HL-60/S4 treated with retinoic acid at 250 ng/mL for 4 days and 3 days (cell line): Measurements from ENCODE around the gene GLRX3.
"Not testable (repeated sequence)": the region's sequence is repeated elsewhere in the genome, so short reads cannot be mapped to it uniquely, and the experiment has no call there.

Experiments
- in situ Hi-C: fragments of 300-500 bp; cut with MboI; formaldehyde crosslinking; loops from 2 replicates; pipeline ENCODE4 v1.7.0; 2022; ENCODE audit warnings: low sequenced_read_pairs

Gene GLRX3

DNA sequence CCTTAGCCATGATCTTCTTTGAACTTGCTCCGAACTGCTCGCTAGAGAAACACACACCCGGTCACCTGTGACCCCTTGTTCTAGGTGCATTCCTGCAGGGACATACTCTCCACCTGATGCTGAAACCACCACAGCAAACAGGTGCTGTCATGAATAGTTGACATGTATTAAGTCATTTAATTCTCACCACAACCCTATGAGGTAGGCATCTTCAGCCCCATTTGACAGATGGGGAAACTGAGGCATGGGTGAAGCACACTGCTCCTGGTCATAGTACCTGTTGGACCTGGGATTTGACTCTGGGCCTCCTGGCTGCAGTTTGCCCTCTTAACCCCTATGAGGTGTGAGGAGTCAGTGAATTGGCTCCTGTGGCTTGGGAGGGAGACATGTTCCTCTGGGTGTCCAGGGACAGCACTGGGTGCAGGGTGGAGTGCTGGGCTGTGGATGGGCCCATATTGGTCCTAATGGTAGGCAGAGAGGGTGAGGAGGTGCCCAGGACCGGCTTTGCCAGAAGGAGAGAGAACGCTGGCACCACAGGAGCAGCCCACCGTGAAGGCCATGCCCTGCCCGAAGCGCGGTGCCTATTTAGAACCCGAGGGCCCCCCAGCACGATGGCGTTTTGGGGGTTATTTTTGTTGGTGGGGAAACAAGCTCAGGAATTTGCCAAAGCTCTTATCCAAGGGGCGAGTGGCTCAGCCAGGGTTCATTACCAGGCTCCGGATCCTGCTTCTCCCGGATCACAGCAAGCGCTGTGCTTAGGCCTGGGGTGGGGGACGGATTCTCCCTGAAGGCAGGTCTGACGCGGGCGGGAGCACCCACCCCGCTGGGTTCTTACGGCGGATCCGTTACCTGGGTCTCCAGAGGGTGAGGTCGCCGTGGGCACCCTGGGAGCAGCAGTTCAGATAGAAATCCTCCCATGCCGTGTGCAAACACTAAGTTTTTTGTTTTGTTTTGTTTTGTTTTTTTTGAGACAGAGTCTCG is 52.3 kb downstream of the GLRX3 start:
- in situ Hi-C loops: no loop called here

DNA sequence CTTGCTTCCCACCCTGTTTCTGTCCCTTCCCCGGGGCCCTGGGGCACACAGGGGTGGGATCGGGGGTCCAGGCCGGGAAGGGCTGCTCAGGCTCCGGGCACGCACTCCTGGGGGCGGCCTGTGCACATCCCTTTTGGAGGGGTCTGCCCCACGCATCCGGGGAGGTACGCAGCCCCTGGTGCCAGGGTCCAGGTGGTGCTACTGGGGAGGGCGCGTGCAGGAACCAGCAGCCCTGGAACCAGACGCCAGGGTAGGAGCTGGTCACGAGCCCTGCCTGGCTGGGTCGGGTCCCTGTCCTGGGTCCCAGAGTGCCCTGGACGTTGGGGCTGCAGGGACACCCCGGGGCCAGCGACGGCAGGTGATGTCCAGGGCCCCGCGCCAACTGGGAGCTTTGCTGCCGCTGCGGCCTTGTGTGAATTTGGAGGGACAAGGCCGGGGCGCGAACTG is 53.4 kb downstream of the GLRX3 start:
- in situ Hi-C loops: no loop called here

DNA sequence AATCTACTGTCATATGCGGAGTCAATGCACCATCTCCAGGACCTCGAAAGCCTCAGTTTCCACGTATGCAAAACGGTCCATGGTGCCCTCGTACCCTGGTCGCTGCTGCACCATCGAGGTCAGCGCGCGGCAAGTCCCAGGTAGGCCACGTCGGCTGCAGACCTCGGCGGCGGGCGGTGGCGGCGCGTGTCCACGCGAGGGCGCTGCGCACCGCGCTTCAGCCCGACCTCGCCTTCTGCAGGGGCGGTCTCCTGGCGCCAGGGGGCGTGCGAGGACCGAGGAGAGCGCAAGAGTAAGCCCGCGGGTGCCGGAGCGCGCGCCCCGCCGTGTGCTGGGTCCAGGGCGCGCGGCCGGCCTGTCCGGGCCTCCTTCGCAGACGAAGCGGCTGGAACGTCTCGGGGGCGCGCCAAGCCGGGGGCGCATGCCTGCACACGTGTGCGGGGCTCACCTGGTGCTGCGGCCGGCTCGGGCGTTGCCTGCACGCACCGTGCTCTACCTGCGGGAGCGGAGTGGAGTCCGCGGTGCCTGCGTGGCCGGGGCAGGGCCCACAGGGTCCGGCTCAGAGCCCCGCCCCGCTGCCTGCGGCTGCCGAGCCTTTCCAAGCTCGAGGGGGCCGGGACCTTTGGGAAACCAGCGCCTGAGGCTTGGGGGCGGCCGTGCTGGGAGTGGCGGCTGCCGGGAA is 54.0 kb downstream of the GLRX3 start:
- in situ Hi-C loops: no loop called here

DNA sequence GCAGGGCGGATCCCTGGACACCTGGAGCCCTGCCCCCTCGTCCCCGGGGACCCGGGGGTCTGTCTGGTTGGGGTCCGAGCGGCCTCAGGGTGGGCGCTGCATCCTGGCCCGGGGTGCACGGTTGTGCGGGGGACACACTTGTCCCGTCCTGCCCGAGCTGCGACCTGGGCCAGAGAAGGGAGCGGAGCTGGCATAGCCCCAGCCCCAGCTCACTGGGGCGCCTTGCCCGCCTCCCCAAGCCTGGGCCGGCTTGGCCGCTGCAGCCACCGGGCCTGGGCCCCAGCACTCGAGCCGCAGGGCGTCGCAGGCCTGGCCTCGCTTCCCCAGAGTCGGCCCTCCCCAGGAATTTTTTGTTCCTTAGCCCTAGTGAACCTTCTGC is 54.5 kb downstream of the GLRX3 start:
- in situ Hi-C loops: no loop called here

DNA sequence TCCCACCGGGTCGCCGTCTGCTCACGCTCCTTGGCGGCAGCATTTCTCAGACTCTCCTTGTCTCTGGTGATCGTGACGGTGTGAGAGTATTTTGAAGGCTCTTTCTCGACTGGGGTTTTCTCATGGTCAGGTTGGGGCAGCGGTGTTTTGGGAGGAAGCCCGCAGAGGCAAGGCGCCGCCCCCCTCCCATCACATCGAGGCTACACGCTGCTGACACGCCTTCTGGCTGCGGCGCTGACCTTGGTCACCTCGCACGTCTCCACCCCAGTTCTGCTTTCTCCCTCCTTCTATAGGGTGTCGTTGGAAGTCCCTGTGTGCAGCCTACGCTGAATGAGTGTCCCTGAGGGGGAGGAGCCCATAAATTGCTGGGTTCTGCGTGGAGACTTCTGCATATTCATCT is 55.2 kb downstream of the GLRX3 start:
- in situ Hi-C loops: no loop called here

DNA sequence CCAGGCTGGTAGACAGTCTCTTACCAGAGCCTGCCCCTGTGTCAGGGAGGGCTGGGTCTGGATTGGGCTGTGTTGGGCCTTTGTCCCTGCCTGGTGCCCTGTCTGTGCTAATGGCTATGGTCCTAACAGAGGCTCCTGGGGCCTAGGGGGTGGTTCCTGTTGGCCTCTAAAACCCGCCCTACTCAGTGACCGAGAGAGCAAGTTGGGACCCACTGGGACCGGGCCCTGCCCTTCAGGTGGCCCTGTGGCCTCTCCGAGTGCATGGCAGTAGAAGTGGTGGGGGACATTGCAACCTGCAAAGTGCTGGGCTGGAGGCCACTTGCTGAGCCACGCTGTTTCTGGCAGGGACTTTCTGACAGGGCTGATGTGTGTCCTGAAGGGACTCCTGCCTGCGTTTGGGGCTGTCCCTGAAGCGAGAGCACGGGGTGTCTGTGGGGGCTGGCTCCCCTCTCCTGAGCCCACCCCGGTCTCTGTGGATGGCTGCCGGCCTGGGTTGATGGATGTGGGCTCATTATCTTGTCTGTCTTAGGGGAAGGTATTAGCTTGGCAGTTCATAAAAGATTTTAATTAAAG is 56.2 kb downstream of the GLRX3 start:
- in situ Hi-C loops: no loop called here

DNA sequence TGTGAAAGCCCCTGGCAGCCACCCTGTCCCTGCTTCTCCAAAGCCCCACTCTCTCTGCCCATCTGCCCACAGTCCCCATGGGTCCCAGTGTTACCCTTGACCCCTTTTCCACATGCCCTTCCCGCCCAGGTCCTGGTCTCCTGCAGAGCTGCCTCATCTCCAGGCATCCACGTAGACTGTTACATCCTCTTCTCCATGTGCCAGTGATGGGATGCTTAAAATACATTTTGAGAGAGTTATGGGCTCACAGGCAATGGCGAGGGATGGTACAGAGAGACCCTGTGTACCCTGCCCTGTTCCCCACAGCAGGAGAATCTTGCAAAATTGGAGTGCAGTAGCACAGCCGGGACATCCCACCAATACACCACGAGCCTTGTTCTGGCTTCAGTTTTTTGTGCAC is 56.8 kb downstream of the GLRX3 start:
- in situ Hi-C loops: no loop called here

DNA sequence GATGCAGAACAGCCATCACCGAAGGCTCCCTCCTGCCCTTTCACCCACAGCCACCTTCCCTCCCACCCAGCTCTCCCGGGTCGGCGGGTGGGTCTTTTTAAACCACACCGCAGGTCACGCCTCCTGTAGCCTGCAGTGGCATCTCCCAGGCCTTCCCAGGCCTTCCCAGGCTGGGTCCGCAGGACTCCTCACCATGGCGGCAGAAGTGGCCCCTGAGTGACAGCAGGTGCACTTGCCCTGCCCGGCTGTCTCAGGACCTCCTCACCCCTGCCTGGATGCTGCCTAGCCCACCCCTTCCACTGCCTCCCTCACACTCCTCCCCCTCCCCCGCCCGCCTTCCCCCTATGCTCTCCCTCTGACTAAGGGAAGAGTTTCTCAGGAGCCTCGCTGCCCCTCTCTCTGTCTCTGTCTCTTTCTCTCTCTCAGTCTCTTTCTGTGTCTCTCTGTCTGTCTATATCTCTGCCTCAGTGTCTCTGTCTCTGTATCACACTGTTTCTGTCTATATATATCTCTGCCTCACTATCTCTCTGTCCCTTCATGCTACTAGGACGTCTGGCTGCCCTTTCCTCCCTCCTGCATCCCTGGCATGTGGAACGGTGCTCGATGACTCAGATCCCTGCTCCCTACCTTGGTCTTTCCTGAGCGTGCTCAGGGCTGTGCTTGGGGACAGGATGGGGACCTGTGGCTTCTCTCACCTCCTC is 57.5 kb downstream of the GLRX3 start:
- in situ Hi-C loops: no loop called here

DNA sequence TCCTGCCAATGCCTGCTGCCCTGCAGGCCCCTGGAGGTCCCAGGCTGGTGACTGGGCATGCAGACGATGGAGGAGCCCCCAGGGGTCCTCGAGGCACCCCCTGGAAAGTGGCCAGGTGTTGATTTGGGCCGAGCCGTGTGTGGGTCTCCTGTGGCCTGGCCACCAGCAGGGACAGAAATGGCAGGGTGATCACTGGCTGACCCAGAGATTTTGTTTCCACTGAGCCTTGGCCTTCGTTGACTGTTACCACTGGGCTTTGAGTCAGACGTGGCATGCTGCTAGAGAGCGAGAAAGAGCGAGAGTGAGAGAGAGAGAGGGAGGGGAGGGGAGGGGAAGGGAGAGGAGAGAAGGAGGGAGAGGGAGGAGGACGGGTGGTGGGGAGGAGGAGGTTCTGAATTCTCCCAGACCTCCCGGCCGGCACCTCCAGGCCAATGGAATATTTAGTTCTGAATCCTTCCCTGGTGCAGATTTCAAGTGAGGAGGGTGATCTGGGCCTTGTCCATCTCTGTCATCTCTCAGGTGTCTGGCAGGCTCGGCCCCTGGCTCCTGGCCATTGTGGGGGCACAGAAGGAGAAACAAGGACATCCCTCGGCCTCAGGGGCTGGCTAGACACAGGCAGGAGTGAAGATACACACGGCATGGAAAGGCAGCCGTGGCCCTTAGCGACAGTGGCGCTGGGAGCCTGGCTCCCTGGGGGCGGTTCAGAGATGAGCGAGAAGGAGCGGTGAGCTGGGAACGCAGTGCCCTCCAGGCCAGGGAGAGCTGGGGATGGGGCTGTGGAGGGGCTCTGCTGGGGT is 58.2 kb downstream of the GLRX3 start:
- in situ Hi-C loops: no loop called here

DNA sequence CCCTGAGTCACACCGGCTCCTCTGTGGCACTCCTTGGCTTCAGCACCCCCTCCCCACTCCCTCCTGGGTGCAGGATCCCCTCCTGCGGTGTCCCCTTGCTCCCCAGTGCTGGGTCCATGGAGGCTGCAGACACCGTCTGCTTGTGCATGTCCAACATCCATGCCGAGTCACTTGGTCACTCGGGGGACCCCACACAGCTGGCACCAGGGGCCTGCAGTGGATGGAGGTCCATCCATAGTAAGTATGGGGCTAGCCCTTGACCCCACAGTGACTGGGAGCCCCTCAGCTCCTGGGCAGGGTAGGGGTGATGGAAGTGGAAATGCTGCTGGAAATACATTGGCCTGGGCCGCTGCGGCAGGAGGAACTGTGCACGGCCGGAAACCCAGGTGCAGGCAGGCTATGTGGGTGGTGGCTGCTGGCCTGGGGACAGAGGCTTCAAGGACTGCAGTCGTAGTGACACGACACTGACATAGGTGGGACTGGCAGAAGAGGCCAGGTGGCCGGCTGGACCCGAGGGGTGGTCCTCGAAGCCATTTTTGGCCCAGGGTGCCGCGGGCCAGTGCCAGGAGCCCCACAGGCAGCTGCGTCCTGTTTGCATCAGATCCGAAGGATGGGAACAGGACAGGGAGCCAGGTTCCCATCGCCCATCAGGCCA is 58.9 kb downstream of the GLRX3 start:
- in situ Hi-C loops: no loop called here

DNA sequence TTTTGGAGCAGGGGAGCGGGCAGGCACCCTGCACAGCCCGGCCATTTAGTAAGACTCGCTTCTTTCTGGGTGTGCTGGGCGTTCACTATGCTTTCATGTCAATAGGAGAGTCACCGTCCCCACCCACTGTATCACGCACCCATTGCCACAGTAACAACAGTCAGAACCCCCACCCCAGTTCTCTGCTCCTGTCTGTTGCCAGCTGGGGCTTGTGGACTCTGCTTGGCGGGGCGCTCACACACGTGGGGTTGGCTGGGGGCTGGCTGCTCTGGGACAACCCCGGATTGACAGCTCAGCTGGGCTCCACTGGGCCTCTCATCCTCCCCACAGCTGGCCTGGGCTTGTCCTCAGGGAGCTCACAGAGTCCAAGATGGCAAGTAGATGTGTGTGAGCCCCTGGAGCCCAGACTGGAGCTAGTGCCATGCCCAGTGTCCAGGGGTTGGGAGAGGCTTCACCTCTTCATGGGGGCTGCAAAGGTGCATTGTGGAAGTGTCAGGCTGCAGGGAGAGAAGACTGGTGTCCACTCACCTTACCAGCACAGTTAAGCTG is 59.6 kb downstream of the GLRX3 start:
- in situ Hi-C loops: no loop called here

DNA sequence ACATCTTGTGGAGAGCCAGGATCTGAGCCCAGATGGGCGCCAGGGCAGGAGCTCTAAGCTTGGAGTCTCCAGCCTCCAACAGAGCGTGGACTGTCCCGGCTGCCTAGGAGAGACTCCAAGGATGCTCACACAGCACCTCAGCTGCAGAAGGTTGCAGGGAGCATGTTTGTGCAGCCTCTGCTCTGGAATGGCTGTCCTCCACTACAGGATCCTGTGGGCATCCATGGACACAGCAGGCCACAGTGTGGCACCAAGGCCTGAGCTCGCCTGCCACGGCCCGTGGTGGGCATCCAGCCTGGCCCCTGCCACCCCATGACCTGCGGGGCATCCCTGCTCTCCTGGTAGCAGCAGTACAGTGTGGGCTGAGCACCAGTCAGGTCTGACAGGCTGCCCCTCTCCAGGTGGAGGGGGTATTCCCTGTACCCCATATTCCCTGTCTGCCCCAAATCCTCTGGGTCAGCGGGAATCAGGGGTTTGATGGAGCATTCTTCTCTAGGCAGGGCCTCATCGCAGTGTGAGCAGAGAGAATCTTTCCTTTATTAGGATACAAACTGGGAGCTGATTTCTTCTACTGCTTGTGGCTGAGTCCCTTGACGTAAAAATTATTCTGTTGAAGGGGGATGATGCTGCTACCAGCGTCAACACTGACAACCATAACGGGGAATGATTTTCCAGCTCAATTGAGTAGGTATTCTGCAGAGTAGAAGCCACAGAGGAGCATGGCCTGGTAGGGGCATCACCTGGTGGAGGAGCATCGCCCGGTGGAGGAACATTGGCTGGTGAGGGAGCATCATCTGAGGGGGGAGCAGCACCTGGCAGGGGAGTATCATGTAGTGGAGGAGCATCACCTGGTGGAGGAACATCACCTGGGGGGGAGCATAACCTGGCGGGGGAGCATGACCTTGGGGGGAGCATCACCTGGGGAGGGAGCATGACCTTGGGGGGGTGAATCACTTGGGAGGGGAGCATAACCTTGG is 60.6 kb downstream of the GLRX3 start:
- in situ Hi-C loops: no loop called here

DNA sequence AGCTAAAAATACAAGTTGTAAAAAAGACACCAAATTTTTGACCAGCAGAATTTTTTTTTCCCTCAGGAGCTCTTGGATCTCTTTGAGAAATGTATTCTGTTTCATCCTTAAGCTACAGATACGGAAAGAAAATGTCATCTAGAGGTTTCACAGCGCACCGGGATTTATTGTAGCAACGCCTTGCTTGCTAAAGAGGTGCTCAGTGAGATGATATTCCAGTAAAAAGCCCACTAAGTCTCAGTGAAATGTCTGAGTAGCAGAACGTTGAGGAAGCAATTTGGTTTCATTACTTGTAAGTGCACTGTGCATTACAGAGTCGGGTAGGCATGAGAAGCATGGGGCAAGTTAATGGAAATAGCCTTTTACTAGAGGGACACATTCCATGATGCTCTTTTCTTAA is 62.5 kb downstream of the GLRX3 start:
- in situ Hi-C loops: no loop called here

DNA sequence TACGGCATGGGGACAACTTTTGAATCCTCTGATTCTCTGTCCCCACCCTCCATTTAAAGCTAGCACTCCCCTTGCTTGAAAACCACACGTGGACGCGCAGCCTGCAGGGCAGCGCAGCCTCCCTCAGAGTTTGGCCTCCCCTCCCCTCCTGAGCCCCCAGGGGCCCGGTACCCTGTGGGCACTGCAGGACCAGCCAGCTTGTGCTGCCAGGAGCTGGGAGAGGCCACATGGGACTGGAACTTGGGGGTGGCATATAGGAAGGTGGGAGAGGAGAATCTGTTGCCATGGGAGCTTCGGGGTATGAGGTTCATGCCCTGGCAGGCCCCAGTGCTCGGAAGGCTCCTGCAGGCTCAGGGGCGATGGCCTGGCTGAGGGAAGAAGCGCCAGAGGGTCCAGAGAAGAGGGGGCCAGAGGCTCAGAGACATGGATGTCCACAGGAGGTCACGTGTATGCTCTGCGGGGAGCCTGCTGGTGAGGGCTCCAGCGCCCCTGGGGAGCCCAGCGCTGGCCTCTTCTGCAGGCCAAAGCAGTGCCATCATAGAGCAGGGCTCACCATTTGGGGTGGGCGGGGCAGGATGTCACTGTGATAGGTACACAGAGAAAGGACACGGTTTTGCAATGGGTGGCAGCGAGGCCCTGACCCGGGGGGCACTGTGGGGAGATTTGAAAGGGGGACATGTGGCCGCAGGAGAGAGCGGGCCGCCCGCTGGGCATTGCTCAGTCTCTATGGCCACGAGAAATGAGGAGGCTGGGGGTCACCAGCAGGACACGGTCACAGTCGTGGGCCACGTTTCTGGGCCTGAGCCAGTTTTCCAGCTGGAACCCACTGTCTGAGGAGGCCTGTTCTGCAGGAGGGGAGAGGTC is 64.2 kb downstream of the GLRX3 start:
- in situ Hi-C loops: no loop called here

DNA sequence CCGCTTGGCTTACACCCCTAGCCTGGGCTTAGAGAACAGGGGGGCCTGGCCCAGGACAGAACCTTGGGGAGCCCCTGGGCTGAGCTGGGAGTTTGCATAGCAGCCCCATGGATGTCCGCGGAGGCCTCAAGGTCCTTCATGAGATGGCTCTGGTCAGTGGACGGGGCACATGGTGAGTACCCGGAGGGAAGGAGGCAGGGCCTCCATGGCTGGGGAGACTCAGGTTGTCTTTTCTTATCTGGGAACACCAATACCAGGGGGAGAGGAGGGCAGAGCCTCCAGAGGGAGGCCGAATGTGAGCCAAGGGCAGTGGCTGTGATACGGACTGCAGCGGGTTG is 64.8 kb downstream of the GLRX3 start:
- in situ Hi-C loops: no loop called here

DNA sequence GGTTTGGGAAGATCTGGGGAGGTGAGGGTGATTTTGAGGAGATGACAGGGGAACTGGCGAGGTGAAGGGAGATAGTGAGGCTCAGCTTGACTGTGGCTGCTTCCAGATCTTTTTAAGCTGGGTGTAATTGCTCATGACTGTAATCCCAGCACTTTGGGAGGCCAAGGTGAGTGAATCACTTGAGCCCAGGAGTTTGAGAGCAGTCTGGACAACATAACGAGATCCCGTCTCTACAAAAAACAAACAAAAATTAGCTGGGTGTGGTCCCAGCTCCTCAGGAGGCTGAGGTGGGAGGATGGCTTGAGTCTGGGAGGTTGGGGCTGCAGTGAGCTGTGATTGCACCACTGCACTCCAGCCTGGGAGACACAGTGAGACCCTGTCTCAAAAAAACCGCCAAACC is 66.0 kb downstream of the GLRX3 start:
- in situ Hi-C loops: not testable (repeated sequence)

DNA sequence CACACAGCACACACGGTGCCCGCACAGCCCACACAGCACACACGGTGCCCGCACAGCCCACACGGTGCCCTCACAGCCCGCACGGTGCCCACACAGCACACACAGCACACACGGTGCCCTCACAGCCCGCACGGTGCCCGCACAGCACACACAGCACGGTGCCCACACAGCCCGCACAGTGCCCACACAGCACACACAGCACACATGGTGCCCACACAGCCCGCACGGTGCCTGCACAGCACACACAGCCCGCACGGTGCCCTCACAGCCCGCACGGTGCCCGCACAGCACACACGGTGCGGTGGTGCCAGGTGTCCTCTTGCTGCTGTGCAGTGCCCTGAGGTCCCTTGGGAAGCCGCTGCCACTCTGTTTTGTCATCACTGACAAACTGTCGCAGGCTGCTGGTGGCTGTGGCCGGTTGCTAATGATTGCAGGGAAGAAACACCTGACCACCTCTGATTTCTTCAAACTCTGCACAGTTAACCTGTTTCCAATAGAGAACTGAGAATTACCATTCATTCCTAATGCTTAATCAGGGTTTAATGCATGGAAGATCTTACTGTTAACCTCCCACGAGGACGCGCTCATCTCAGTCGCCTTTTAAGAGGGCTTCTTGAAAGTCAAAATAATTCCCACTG is 66.9 kb downstream of the GLRX3 start:
- in situ Hi-C loops: no loop called here
